Activated T-helper 1 cell treated with anti-CD3 and anti-CD28 coated beads, Interleukin-12 subunit alpha, Interleukin-12 subunit beta, Interleukin-2, Interleukin-4 antibody, amounts not matched to agents 30 ng/mL and 10 ng/mL and 1 ng/mL, durations not matched to agents 14 hours and 24 hours and 36 hours (primary cell): Measurements from ENCODE around the gene PLXDC2. TPM values are rescaled to one million over a fixed set of nuclear protein-coding genes. Genes with fewer than 3 reads are reported as not detected.

Source experiments
- DNase-seq: peaks from one replicate; pipeline ENCODE4 v3.0.0; 2021; ENCODE audit warnings: low spot score
- H3K27ac Mint-ChIP-seq: one replicate; pipeline ENCODE4 v1.8.0; 2021; ENCODE audit warnings: mild to moderate bottlenecking, mixed read lengths
- H3K27me3 Mint-ChIP-seq: one replicate; pipeline ENCODE4 v1.8.0; 2022; ENCODE audit warnings: mild to moderate bottlenecking, moderate library complexity, mixed read lengths; ENCODE audit not compliant: insufficient read depth
- H3K36me3 Mint-ChIP-seq: one replicate; pipeline ENCODE4 v1.8.0; 2021; ENCODE audit warnings: low read depth, mixed read lengths
- H3K4me1 Mint-ChIP-seq: one replicate; pipeline ENCODE4 v1.8.0; 2021; ENCODE audit warnings: low read depth, mixed read lengths
- H3K4me3 Mint-ChIP-seq: one replicate; pipeline ENCODE4 v1.8.0; 2021; ENCODE audit warnings: mild to moderate bottlenecking, moderate library complexity, mixed read lengths
- H3K9me3 Mint-ChIP-seq: one replicate; pipeline ENCODE4 v1.8.0; 2021; ENCODE audit warnings: mixed read lengths
- intact Hi-C: fragments of 100-400 bp; cut with micrococcal nuclease; formaldehyde crosslinking; loops from one replicate; pipeline ENCODE4 v1.15.1; 2024
- total RNA-seq: library from RNA; stranded (reverse); gene quantifications from 2 replicates; pipeline ENCODE4 v1.2.3, GENCODE V29; 2022

PLXDC2 gene
- total RNA-seq, 1 donor from 2014 or later, result not detected

GRCh38 chr10:19911886-19912285 is 95.7 kb downstream of the PLXDC2 start:
- Mint-ChIP-seq H3K9me3 (no peaks in the 10 kb centered on the region), H3K36me3 (no peaks in the 10 kb centered on the region), H3K27ac (no peak overlapping the region), H3K4me1 (no peaks in the 10 kb centered on the region), H3K27me3 (no peaks in the 10 kb centered on the region), H3K4me3 (no peak overlapping the region)
- intact Hi-C loops, result no loop called here
- no peak for DNase-seq

GRCh38 chr10:19913987-19914386 is 97.8 kb downstream of the PLXDC2 start:
- Mint-ChIP-seq H3K36me3 (no peaks in the 10 kb centered on the region), H3K9me3 (peaks cover 6% of the 10 kb centered on the region), H3K27me3 (no peaks in the 10 kb centered on the region), H3K4me1 (no peaks in the 10 kb centered on the region), H3K4me3 (no peak overlapping the region), H3K27ac (no peak overlapping the region)
- DNase-seq, result no peak
- intact Hi-C loops, result no loop called here

GRCh38 chr10:19915125-19915524 is 98.9 kb downstream of the PLXDC2 start:
- peaks cover 11% of the 10 kb centered on the region for H3K9me3 Mint-ChIP-seq
- no peaks in the 10 kb centered on the region for H3K4me1 Mint-ChIP-seq
- intact Hi-C loops, result no loop called here
- DNase-seq, result no peak
- H3K36me3 Mint-ChIP-seq, result no peaks in the 10 kb centered on the region
- no peaks in the 10 kb centered on the region for H3K27me3 Mint-ChIP-seq
- no peak overlapping the region for H3K27ac Mint-ChIP-seq
- H3K4me3 Mint-ChIP-seq, result no peak overlapping the region

DNA sequence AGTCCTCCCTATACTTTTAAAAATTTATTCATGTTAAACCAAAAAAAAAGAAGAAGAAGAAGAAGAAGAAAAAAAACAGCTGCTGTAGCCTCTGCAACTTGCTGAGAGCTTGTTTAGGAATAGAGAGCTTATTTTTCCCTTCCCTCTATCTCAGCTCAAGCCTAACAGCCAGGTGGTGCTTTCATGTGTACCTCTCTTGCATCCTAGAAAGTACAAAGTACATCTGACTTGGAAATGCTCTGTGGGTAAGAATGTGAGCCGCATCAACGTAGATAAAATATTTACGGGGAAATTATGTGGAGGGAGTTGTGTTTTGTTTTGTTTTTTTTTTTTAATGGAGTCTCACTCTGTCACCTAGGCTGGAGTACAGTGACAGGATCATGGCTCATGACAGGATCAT is 99.6 kb downstream of the PLXDC2 start:
- H3K27me3 Mint-ChIP-seq, result no peaks in the 10 kb centered on the region
- H3K36me3 Mint-ChIP-seq, result no peaks in the 10 kb centered on the region
- intact Hi-C loops, result no loop called here
- no peak overlapping the region for H3K27ac Mint-ChIP-seq
- H3K4me1 Mint-ChIP-seq, result no peaks in the 10 kb centered on the region
- no peak overlapping the region for H3K4me3 Mint-ChIP-seq
- peaks cover 11% of the 10 kb centered on the region for H3K9me3 Mint-ChIP-seq
- no peak for DNase-seq

DNA sequence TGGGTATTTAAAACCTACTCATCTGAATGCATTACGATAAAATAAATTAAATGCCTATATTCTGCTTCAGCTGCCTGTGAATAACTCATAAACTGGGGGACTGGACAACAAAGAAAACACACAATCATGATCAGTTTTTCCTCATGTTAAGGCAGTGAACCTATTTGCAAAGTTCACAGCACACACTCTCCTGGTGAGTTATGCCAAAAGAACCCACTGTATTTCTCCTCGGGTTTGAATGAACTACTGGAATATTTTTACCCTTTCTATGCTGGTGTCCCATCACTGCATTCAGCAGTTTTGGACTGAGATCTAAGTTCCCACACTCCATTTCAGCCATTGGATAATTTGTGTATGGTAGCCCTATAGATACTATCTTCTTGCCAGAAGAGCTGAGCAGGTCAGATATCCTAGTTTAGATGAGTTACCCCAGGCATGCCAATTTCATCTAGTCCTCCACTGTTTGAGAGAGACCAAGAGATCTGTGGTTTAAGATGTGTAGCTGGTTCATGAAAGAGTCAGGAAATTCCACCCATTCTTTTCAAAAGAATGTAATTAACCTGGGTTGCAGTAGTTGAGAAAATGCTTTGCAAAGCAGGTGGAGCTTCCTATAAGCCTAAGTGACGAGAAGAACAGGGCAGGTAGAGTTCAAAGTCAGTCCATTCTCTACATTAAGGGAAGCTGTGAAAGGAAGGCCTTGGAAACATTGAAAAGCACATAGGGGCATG is 101.7 kb downstream of the PLXDC2 start:
- no peak overlapping the region for H3K4me3 Mint-ChIP-seq
- intact Hi-C loops, result no loop called here
- DNase-seq, result no peak
- no peaks in the 10 kb centered on the region for H3K36me3 Mint-ChIP-seq
- H3K27me3 Mint-ChIP-seq, result no peaks in the 10 kb centered on the region
- H3K9me3 Mint-ChIP-seq, result peaks cover 19% of the 10 kb centered on the region
- H3K4me1 Mint-ChIP-seq, result no peaks in the 10 kb centered on the region
- H3K27ac Mint-ChIP-seq, result no peak overlapping the region

GRCh38 chr10:19918794-19919193 is 102.6 kb downstream of the PLXDC2 start:
- Mint-ChIP-seq H3K4me1 (no peaks in the 10 kb centered on the region), H3K27ac (no peak overlapping the region), H3K9me3 (peaks cover 19% of the 10 kb centered on the region), H3K36me3 (no peaks in the 10 kb centered on the region), H3K27me3 (no peaks in the 10 kb centered on the region), H3K4me3 (no peak overlapping the region)
- no peak for DNase-seq
- intact Hi-C loops, result no loop called here

DNA sequence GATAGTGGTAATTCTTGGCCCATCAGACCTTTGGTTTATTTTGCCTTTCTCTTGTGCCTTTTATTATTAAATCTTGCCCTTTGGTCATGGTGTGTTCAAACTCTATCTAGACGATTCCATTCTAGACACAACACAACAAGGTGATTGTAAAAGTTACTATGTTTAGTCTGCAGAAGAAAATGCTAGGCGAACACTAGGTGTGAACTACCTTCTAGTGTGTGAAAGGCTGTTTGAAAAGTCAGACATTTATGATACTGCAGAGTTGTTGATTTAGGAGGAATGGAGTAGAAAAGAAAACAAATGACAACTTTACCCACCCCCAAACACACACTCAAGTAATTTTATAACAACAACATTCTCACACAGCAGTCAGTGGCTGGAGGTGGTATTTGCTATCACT is 103.4 kb downstream of the PLXDC2 start:
- Mint-ChIP-seq H3K36me3 (no peaks in the 10 kb centered on the region), H3K27me3 (no peaks in the 10 kb centered on the region), H3K4me1 (no peaks in the 10 kb centered on the region), H3K9me3 (peaks cover 19% of the 10 kb centered on the region), H3K27ac (no peak overlapping the region), H3K4me3 (no peak overlapping the region)
- no peak for DNase-seq
- intact Hi-C loops, result no loop called here

DNA sequence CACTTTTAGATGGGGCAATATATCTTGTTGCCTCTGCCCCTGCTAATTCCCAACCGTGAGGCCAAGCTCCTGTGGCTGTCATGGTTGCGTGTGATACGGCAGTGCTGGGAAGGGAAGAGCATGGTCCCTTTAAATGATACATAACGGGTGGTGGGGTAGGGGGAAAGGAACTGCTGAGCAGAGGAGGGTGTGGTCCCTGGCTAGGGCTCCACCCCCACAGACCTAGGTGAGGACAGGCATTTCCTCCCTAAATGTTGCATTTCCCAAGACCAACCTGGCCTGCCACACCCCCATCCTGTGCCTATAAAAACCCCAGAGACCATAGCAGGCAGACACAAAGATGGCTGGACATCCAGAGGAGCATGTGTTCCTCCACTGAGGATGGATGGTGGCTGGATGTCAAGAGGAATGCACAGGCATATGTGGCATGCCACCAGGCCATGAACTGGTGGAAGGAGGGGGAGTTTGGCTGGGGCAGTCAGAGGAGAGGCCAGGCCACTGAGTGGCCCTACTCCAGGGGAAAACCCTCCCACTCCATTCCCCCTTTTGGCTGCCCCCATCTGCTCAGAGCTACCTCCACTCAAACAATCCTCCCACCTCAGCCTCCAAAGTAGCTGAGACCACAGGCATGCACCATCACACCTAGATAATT is 104.0 kb downstream of the PLXDC2 start:
- Mint-ChIP-seq H3K4me3 (no peak overlapping the region), H3K27me3 (no peaks in the 10 kb centered on the region), H3K4me1 (no peaks in the 10 kb centered on the region), H3K36me3 (no peaks in the 10 kb centered on the region), H3K9me3 (peaks cover 19% of the 10 kb centered on the region), H3K27ac (no peak overlapping the region)
- DNase-seq, result no peak
- intact Hi-C loops, result no loop called here

- no peaks in the 10 kb centered on the region for H3K4me1 Mint-ChIP-seq
- H3K27me3 Mint-ChIP-seq, result no peaks in the 10 kb centered on the region
- DNase-seq, result no peak
- no peak overlapping the region for H3K27ac Mint-ChIP-seq
- H3K36me3 Mint-ChIP-seq, result no peaks in the 10 kb centered on the region
- H3K4me3 Mint-ChIP-seq, result no peak overlapping the region
- intact Hi-C loops, result no loop called here
- peaks cover 19% of the 10 kb centered on the region for H3K9me3 Mint-ChIP-seq
These were observed 105.3 kb downstream of the PLXDC2 start for GRCh38 chr10:19921300-19922140.

- Mint-ChIP-seq H3K9me3 (peaks cover 19% of the 10 kb centered on the region), H3K4me3 (no peak overlapping the region), H3K36me3 (no peaks in the 10 kb centered on the region), H3K27me3 (no peaks in the 10 kb centered on the region), H3K4me1 (no peaks in the 10 kb centered on the region), H3K27ac (no peak overlapping the region)
- intact Hi-C loops, result no loop called here
- DNase-seq, result no peak
These were observed 106.2 kb downstream of the PLXDC2 start for GRCh38 chr10:19922236-19922963.

DNA sequence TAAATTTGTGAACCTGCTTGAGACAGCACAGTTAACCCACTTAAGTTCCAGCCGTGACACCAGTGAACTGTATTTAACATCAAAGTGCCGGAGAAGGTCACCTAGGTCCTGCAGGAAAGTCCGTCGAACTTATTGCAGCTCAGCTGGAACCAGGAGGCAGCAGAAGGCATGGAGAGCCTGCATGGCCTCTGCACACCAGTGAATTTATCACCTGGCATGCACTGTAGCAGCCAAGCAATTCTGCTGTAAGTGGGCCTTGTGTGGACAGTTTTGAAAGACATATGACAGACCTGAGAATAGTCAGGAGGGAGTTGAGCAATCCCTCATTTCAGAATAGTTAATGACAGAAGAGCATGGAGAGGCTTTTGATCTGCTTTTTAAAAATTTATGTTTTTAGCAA is 108.8 kb downstream of the PLXDC2 start:
- Mint-ChIP-seq H3K27me3 (peaks cover 1% of the 10 kb centered on the region), H3K4me3 (no peak overlapping the region), H3K9me3 (peaks cover 13% of the 10 kb centered on the region), H3K27ac (no peak overlapping the region), H3K4me1 (no peaks in the 10 kb centered on the region), H3K36me3 (no peaks in the 10 kb centered on the region)
- no peak for DNase-seq
- intact Hi-C loops, result no loop called here

GRCh38 chr10:19928936-19929335 is 112.7 kb downstream of the PLXDC2 start:
- no peak for DNase-seq
- intact Hi-C loops, result no loop called here
- Mint-ChIP-seq H3K4me1 (no peaks in the 10 kb centered on the region), H3K4me3 (no peak overlapping the region), H3K36me3 (no peaks in the 10 kb centered on the region), H3K9me3 (peaks cover 14% of the 10 kb centered on the region), H3K27ac (no peak overlapping the region), H3K27me3 (peaks cover 1% of the 10 kb centered on the region)
